ENCODE measurements around the gene WEE2. TPM values are rescaled to one million over a fixed set of nuclear protein-coding genes. Genes with fewer than 3 reads are reported as not detected.

The WEE2 gene
- polyA plus RNA-seq (2012; ENCODE audit: insufficient read length, low read depth) = not detected

- TF ChIP-seq FOXP2 (optimal IDR thresholded peaks at IDR 0.05; ENCODE audit: borderline replicate concordance, extremely low read depth, extremely low read length, insufficient read depth) (no peak), POLR2AphosphoS5 (IDR thresholded peaks at IDR 0.05; ENCODE audit: low read depth, low read length) (no peak), TAF1 (IDR thresholded peaks at IDR 0.05; ENCODE audit: borderline replicate concordance, insufficient read depth, low read length) (no peak), SIN3A (IDR thresholded peaks at IDR 0.05; ENCODE audit: borderline replicate concordance, insufficient read depth, low read length) (no peak)
- TF ChIP-seq, protein P1, sequence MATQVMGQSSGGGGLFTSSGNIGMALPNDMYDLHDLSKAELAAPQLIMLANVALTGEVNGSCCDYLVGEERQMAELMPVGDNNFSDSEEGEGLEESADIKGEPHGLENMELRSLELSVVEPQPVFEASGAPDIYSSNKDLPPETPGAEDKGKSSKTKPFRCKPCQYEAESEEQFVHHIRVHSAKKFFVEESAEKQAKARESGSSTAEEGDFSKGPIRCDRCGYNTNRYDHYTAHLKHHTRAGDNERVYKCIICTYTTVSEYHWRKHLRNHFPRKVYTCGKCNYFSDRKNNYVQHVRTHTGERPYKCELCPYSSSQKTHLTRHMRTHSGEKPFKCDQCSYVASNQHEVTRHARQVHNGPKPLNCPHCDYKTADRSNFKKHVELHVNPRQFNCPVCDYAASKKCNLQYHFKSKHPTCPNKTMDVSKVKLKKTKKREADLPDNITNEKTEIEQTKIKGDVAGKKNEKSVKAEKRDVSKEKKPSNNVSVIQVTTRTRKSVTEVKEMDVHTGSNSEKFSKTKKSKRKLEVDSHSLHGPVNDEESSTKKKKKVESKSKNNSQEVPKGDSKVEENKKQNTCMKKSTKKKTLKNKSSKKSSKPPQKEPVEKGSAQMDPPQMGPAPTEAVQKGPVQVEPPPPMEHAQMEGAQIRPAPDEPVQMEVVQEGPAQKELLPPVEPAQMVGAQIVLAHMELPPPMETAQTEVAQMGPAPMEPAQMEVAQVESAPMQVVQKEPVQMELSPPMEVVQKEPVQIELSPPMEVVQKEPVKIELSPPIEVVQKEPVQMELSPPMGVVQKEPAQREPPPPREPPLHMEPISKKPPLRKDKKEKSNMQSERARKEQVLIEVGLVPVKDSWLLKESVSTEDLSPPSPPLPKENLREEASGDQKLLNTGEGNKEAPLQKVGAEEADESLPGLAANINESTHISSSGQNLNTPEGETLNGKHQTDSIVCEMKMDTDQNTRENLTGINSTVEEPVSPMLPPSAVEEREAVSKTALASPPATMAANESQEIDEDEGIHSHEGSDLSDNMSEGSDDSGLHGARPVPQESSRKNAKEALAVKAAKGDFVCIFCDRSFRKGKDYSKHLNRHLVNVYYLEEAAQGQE (IDR thresholded peaks at IDR 0.05; ENCODE audit: insufficient read depth in 1 of 2, low read depth in 2 of 2, low read length in 2 of 2) = no peak
These were observed at the start of gene WEE2 for GRCh38 chr7:141708351-141708750. TSS of gene WEE2 (plus strand) at chr7:141708353. CDS start at chr7:141708759, 406 bp downstream.

GRCh38 chr7:141659501-141659900 lies 48.7 kb upstream of the WEE2 start:
- TF ChIP-seq, protein P1 (IDR thresholded peaks at IDR 0.05; ENCODE audit: insufficient read depth in 1 of 2, low read depth in 2 of 2, low read length in 2 of 2) = no peak
- TF ChIP-seq FOXP2 (optimal IDR thresholded peaks at IDR 0.05; ENCODE audit: borderline replicate concordance, extremely low read depth, extremely low read length, insufficient read depth) (no peak), TAF1 (IDR thresholded peaks at IDR 0.05; ENCODE audit: borderline replicate concordance, insufficient read depth, low read length) (no peak), POLR2AphosphoS5 (IDR thresholded peaks at IDR 0.05; ENCODE audit: low read depth, low read length) (no peak), SIN3A (IDR thresholded peaks at IDR 0.05; ENCODE audit: borderline replicate concordance, insufficient read depth, low read length) (no peak)

- TF ChIP-seq TAF1 (IDR thresholded peaks at IDR 0.05; ENCODE audit: borderline replicate concordance, insufficient read depth, low read length) (no peak), FOXP2 (optimal IDR thresholded peaks at IDR 0.05; ENCODE audit: borderline replicate concordance, extremely low read depth, extremely low read length, insufficient read depth) (no peak), POLR2AphosphoS5 (IDR thresholded peaks at IDR 0.05; ENCODE audit: low read depth, low read length) (no peak), SIN3A (IDR thresholded peaks at IDR 0.05; ENCODE audit: borderline replicate concordance, insufficient read depth, low read length) (no peak)
- TF ChIP-seq, protein P1 (IDR thresholded peaks at IDR 0.05; ENCODE audit: insufficient read depth in 1 of 2, low read depth in 2 of 2, low read length in 2 of 2) = no peak
These were observed 47.9 kb upstream of the WEE2 start for GRCh38 chr7:141660259-141660658.

DNA sequence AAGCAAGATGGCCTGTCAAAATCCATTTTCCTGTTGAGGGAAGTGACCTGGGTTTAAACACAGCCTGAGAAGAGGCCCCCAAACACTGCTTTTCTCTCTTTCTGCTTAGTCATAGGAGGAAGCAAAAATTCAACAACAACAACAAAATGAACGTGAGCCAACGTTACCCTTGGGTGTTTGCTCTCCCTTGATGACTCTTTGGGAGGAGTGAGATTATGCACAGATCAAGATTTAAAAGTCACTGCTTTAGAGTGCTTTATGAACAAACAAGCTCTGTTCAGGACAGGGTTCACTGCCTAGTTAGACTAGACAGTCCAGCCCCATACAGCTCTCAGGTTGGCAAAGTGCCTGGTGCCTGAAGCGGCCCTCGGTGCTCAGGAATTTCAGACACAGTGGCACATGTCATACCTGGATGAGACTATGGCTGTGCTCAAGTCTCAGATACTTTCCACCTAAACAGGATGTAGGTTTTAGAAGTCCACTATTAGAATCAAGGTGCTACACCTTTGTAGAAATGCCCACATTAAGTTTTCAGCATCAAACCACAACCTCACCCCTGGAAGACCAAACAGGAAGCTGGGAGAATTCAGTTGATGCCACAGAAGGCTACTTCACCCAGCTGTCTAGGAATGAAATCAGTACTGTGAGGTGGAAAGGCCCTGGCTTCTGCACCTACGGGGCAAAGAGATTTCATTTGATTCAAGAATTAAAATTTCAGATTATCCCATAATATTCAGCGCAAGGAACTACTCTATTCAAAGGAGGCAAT lies 44.9 kb upstream of the WEE2 start:
- no peak for TF ChIP-seq FOXP2 (optimal IDR thresholded peaks at IDR 0.05; ENCODE audit: borderline replicate concordance, extremely low read depth, extremely low read length, insufficient read depth)
- TF ChIP-seq, protein P1 (IDR thresholded peaks at IDR 0.05; ENCODE audit: insufficient read depth in 1 of 2, low read depth in 2 of 2, low read length in 2 of 2) = no peak
- TF ChIP-seq POLR2AphosphoS5 (IDR thresholded peaks at IDR 0.05; ENCODE audit: low read depth, low read length) = no peak
- no peak for TF ChIP-seq TAF1 (IDR thresholded peaks at IDR 0.05; ENCODE audit: borderline replicate concordance, insufficient read depth, low read length)
- no peak for TF ChIP-seq SIN3A (IDR thresholded peaks at IDR 0.05; ENCODE audit: borderline replicate concordance, insufficient read depth, low read length)

Data from PFSK-1 (cell line).